H1 (cell line): ENCODE data around the gene L3MBTL4. TPM values are rescaled to one million over a fixed set of nuclear protein-coding genes. Genes with fewer than 3 reads are reported as not detected.

Experiments
- CTCF ChIA-PET: fragments of 300-600 bp; sonication (Branson Sonifier 250); formaldehyde crosslinking; loops from one replicate; lab custom pipeline; 2021; ENCODE audit not compliant: partially characterized antibody; lab: Charles Lee
- POLR2A ChIA-PET: fragments of 300-600 bp; sonication (Branson Sonifier 250); formaldehyde crosslinking; loops from one replicate; lab custom pipeline; 2021; ENCODE audit warnings: inconsistent platforms; ENCODE audit not compliant: partially characterized antibody; lab: Charles Lee
- DNase-seq, 2 experiments: peaks; one replicate each; pipeline versions ENCODE4 v3.0.0 to v3.0.0-alpha.2; 2010 to 2022; ENCODE audit warnings: low spot score in 2 of 2, low read depth in 1 of 2, mixed read lengths in 1 of 2
- FAIRE-seq: peaks from 2 replicates; lab custom pipeline; 2011; peaks lifted over from hg19 to GRCh38; lab: Jason Lieb, UNC
- H2AFZ ChIP-seq: 2 replicates; pipeline ENCODE4 v1.8.1; 2012; ENCODE audit warnings: low read length, inconsistent platforms
- H2AK5ac ChIP-seq: 2 replicates; pipeline ENCODE4 v1.6.1; 2013; ENCODE audit warnings: low read depth, low read length
- H2BK120ac ChIP-seq: replicated peaks from 2 replicates; pipeline ENCODE3; 2013; ENCODE audit warnings: low read depth, low read length, inconsistent platforms
- H2BK12ac ChIP-seq: 2 replicates; pipeline ENCODE4 v1.6.1; 2013; ENCODE audit warnings: low read depth, low read length
- H2BK15ac ChIP-seq: 2 replicates; pipeline ENCODE4 v1.6.1; 2013; ENCODE audit warnings: low read length
- H2BK20ac ChIP-seq: 2 replicates; pipeline ENCODE4 v1.6.1; 2013; ENCODE audit warnings: low read length
- H2BK5ac ChIP-seq: 2 replicates; pipeline ENCODE4 v1.6.1; 2013; ENCODE audit warnings: low read depth, low read length
- H3K14ac ChIP-seq: 2 replicates; pipeline ENCODE4 v1.6.1; 2013; ENCODE audit warnings: inconsistent platforms; ENCODE audit not compliant: insufficient read length
- H3K18ac ChIP-seq: 2 replicates; pipeline ENCODE4 v1.6.1; 2013; ENCODE audit warnings: low read length; ENCODE audit errors: extremely low read depth
- H3K23ac ChIP-seq: 2 replicates; pipeline ENCODE4 v1.6.1; 2013; ENCODE audit warnings: inconsistent platforms; ENCODE audit not compliant: insufficient read length
- H3K23me2 ChIP-seq: 2 replicates; pipeline ENCODE4 v1.6.1; 2013; ENCODE audit warnings: low read depth, low read length
- H3K27ac ChIP-seq: 2 replicates; pipeline ENCODE4 v1.6.1; 2011; ENCODE audit warnings: low read depth, low read length, inconsistent platforms
- H3K27me3 ChIP-seq, 4 experiments: replicated peaks in 1 of 4; 1 replicate in 1 of 4; 2 replicates in 3 of 4; pipeline versions ENCODE4 v1.6.1 to v1.8.1; 2011 to 2013; ENCODE audit warnings: low read length in 3 of 4, mild to moderate bottlenecking in 3 of 4, inconsistent platforms in 2 of 4, mixed read lengths in 2 of 4, moderate library complexity in 1 of 4; ENCODE audit not compliant: control insufficient read depth in 3 of 4, insufficient read depth in 3 of 4; ENCODE audit errors: extremely low read depth in 1 of 4
- H3K36me3 ChIP-seq, 4 experiments: 2 replicates each; pipeline versions ENCODE4 v1.6.1 to v1.8.1; 2011 to 2013; ENCODE audit warnings: mild to moderate bottlenecking in 4 of 4, low read length in 3 of 4, moderate library complexity in 2 of 4, control low read depth in 1 of 4, inconsistent platforms in 1 of 4; ENCODE audit not compliant: insufficient read depth in 4 of 4, control insufficient read depth in 2 of 4
- H3K4ac ChIP-seq: replicated peaks from 2 replicates; pipeline ENCODE3; 2013; ENCODE audit warnings: low read length, low read depth, mixed read lengths, inconsistent platforms; ENCODE audit not compliant: insufficient read length
- H3K4me1 ChIP-seq, 4 experiments: replicated peaks in 1 of 4; 1 replicate in 1 of 4; 2 replicates in 3 of 4; pipeline versions ENCODE4 v1.6.1 to v1.8.1; 2011 to 2013; ENCODE audit warnings: low read length in 3 of 4, inconsistent platforms in 2 of 4, mixed read lengths in 1 of 4; ENCODE audit not compliant: insufficient read depth in 4 of 4, control insufficient read depth in 3 of 4
- H3K4me2 ChIP-seq, 2 experiments: 2 replicates each; pipeline versions ENCODE4 v1.6.1 to v1.8.1; 2011 to 2013; ENCODE audit warnings: low read depth in 2 of 2, low read length in 2 of 2, control low read depth in 1 of 2, inconsistent platforms in 1 of 2, mild to moderate bottlenecking in 1 of 2; ENCODE audit not compliant: insufficient read depth in 1 of 2
- H3K4me3 ChIP-seq, 4 experiments: fragments of 200-600, 300-600 bp in 1 of 4; sonication (generic), shearing (Covaris generic), sonication (Bioruptor Twin) in 1 of 4; 2 replicates each; pipeline versions ENCODE4 v1.5.1 to v1.8.1; 2011 to 2016; ENCODE audit warnings: low read length in 4 of 4, low read depth in 3 of 4, control low read depth in 2 of 4, inconsistent platforms in 2 of 4, mild to moderate bottlenecking in 2 of 4, mixed read lengths in 1 of 4, moderate library complexity in 1 of 4; ENCODE audit not compliant: insufficient read depth in 2 of 4; ENCODE audit errors: extremely low read depth in 1 of 4
- H3K56ac ChIP-seq: replicated peaks from 2 replicates; pipeline ENCODE3; 2013; ENCODE audit warnings: low read depth, mild to moderate bottlenecking, mixed read lengths, low read length, inconsistent platforms; ENCODE audit not compliant: insufficient read length
- H3K79me1 ChIP-seq: 2 replicates; pipeline ENCODE4 v1.6.1; 2013; ENCODE audit warnings: low read depth, low read length, control low read depth
- H3K79me2 ChIP-seq, 2 experiments: 2 replicates each; pipeline versions ENCODE4 v1.6.1 to v1.8.1; 2012 to 2013; ENCODE audit warnings: low read length in 2 of 2, mild to moderate bottlenecking in 2 of 2, inconsistent platforms in 1 of 2; ENCODE audit not compliant: insufficient read depth in 2 of 2, control insufficient read depth in 1 of 2
- H3K9ac ChIP-seq, 4 experiments: replicated peaks in 1 of 4; 1 replicate in 1 of 4; 2 replicates in 3 of 4; pipeline versions ENCODE4 v1.6.1 to v1.8.1; 2011 to 2013; ENCODE audit warnings: low read depth in 3 of 4, low read length in 3 of 4, control low read depth in 2 of 4, mild to moderate bottlenecking in 2 of 4, moderate library complexity in 2 of 4, inconsistent platforms in 1 of 4; ENCODE audit errors: extremely low read depth in 1 of 4
- H3K9me3 ChIP-seq, 2 experiments: 2 replicates each; pipeline versions ENCODE4 v1.6.1 to v1.8.1; 2012 to 2013; ENCODE audit warnings: mild to moderate bottlenecking in 2 of 2, moderate library complexity in 2 of 2, control low read depth in 1 of 2, inconsistent platforms in 1 of 2, low read depth in 1 of 2, low read length in 1 of 2, mixed read lengths in 1 of 2; ENCODE audit not compliant: insufficient read depth in 2 of 2
- H4K20me1 ChIP-seq, 2 experiments: replicated peaks in 1 of 2; 2 replicates each; pipeline versions ENCODE3 to v1.8.1; 2011 to 2013; ENCODE audit warnings: inconsistent platforms in 2 of 2, low read length in 2 of 2, mild to moderate bottlenecking in 1 of 2; ENCODE audit not compliant: insufficient read depth in 2 of 2, control insufficient read depth in 1 of 2
- H4K5ac ChIP-seq: 2 replicates; pipeline ENCODE4 v1.6.1; 2013; ENCODE audit warnings: low read length, low read depth, mixed read lengths, inconsistent platforms; ENCODE audit not compliant: insufficient read length
- H4K8ac ChIP-seq: 2 replicates; pipeline ENCODE4 v1.8.0; 2013; ENCODE audit warnings: mild to moderate bottlenecking, moderate library complexity, low read length, inconsistent platforms; ENCODE audit not compliant: insufficient read depth; ENCODE audit errors: extremely low read depth
- H4K91ac ChIP-seq: replicated peaks from 2 replicates; pipeline ENCODE3; 2013; ENCODE audit warnings: low read length, mixed read lengths, inconsistent platforms; ENCODE audit not compliant: insufficient read length
- CREB1 ChIP-seq: IDR thresholded peaks from 2 replicates; pipeline ENCODE4 v1.6.1; 2012; ENCODE audit warnings: inconsistent platforms
- GABPA ChIP-seq: IDR thresholded peaks from 2 replicates; pipeline ENCODE4 v1.6.1; 2011; ENCODE audit warnings: mild to moderate bottlenecking, low read length, moderate library complexity, borderline replicate concordance; ENCODE audit not compliant: insufficient read depth
- HDAC6 ChIP-seq: IDR thresholded peaks from one replicate; pipeline ENCODE4 v1.7.1; 2012; ENCODE audit warnings: low read depth, mild to moderate bottlenecking, inconsistent platforms, low read length, moderate library complexity
- NANOG ChIP-seq: IDR thresholded peaks from 2 replicates; pipeline ENCODE4 v1.6.1; 2011; ENCODE audit warnings: low read length, low read depth, mild to moderate bottlenecking, inconsistent platforms; ENCODE audit not compliant: insufficient read depth, poor library complexity, severe bottlenecking
- SP2 ChIP-seq: IDR thresholded peaks from 2 replicates; pipeline ENCODE4 v1.6.1; 2012; ENCODE audit warnings: mild to moderate bottlenecking, low read length, inconsistent platforms
- SRF ChIP-seq: IDR thresholded peaks from 2 replicates; pipeline ENCODE4 v1.6.1; 2011; ENCODE audit warnings: mild to moderate bottlenecking, low read depth, low read length, moderate library complexity
- SUZ12 ChIP-seq: fragments of 200-600 bp; sonication (generic); IDR thresholded peaks from 2 replicates; pipeline ENCODE4 v1.6.1; 2012; ENCODE audit warnings: mild to moderate bottlenecking, inconsistent platforms, low read length, moderate library complexity, mixed read lengths
- WGBS, 2 experiments: shearing (Covaris generic) in 1 of 2; methylation state at CpG; one replicate each; pipeline versions ENCODE4 v1.1.6 to v1.1.7; 2013 to 2015; ENCODE audit warnings: low lambda C conversion rate in 2 of 2, mixed read lengths in 2 of 2, inconsistent platforms in 1 of 2, low coverage in 1 of 2, missing lambda C conversion rate in 1 of 2; ENCODE audit not compliant: insufficient replicate concordance in 2 of 2, insufficient coverage in 1 of 2, insufficient read length in 1 of 2; ENCODE audit errors: extremely low coverage in 1 of 2, missing lambda C conversion rate in 1 of 2; 5-methylcytosine and 5-hydroxymethylcytosine counted together
- polyA plus RNA-seq, 7 experiments: library from polyadenylated mRNA; depleted of rRNA in 3 of 7; stranded (reverse) in 5 of 7; unstranded in 2 of 7; fragments of >200 nt in 5 of 7; fragments of 200-250 nt in 2 of 7; gene quantifications; 1 replicate in 5 of 7; 2 replicates in 1 of 7; 4 replicates in 1 of 7; pipeline versions ENCODE4 v1.2.1 to v1.2.3, GENCODE V29; 2011 to 2013; ENCODE audit warnings: missing spikeins in 2 of 7, mixed read lengths in 2 of 7
- total RNA-seq: library from RNA; stranded (reverse); fragmentation: NEBNext Ultra II Directional; extraction: Animal tissue kit (Norgen Biotek cat#: 25700); gene quantifications from 2 replicates; pipeline ENCODE4 v1.2.1, GENCODE V29; 2021

Gene L3MBTL4
- total and polyA plus RNA-seq, 2 of the 8 experiments (the other 6 are each of a cell fraction or from before 2014, with no cell fraction given): 1.0 to 2.1 TPM

GRCh38 chr18:6333981-6334380, 80.7 kb downstream of the L3MBTL4 start:
- H3K23me2 ChIP-seq: no peaks in the 10 kb centered on the region
- no peaks in the 10 kb centered on the region for H4K20me1 ChIP-seq
- 79% methylated on average over 4 of the region's 4 CpGs; no CpG with 5 or more reads in 1 of the 2 experiments for WGBS, 2 experiments

More at GRCh38 chr18:6333981-6334380, 80.7 kb downstream of the L3MBTL4 start:
- TF ChIP-seq SRF (no peak), NANOG (no peak), SP2 (no peak), SUZ12 (no peak), HDAC6 (no peak), CREB1 (no peak), GABPA (no peak)
- H3K9ac ChIP-seq: no peak overlapping the region
- no peak overlapping the region for H2BK15ac ChIP-seq
- H2AK5ac ChIP-seq: no peak overlapping the region
- no peak overlapping the region for H2BK120ac ChIP-seq
- H4K5ac ChIP-seq: no peak overlapping the region
- POLR2A ChIA-PET: no interaction called here
- no peak for FAIRE-seq
- H4K91ac ChIP-seq: no peak overlapping the region
- H2BK20ac ChIP-seq: no peak overlapping the region
- no peak overlapping the region for H3K4me3 ChIP-seq
- no peaks in the 10 kb centered on the region for H3K79me1 ChIP-seq
- H3K79me2 ChIP-seq: no peaks in the 10 kb centered on the region
- H3K36me3 ChIP-seq: no peaks in the 10 kb centered on the region
- H2BK12ac ChIP-seq: no peak overlapping the region
- H3K18ac ChIP-seq: no peak overlapping the region
- H3K4me1 ChIP-seq: no peaks in the 10 kb centered on the region
- CTCF ChIA-PET: interaction anchor here (0.7 kb wide), 1 partner anchor 620 kb away, joined by 3 read pairs; no protein-coding TSS in a partner anchor
- H3K27me3 ChIP-seq: no peaks in the 10 kb centered on the region
- no peak overlapping the region for H2BK5ac ChIP-seq
- H3K4me2 ChIP-seq: no peak overlapping the region
- no peak overlapping the region for H2AFZ ChIP-seq
- no peak overlapping the region for H3K23ac ChIP-seq
- no peak overlapping the region for H3K27ac ChIP-seq
- no peaks in the 10 kb centered on the region; a peak in 1 of 4 replicates for H3K9me3 ChIP-seq
- H3K14ac ChIP-seq: no peak overlapping the region
- DNase-seq: no peak
- no peak overlapping the region for H3K4ac ChIP-seq
- H3K56ac ChIP-seq: no peak overlapping the region
- no peak overlapping the region for H4K8ac ChIP-seq
